Inflammatory macrophage (primary cell): ENCODE results near the gene RARA.
"Not testable (repeated sequence)": the region's sequence is repeated elsewhere in the genome, so short reads cannot be mapped to it uniquely, and the experiment has no call there.

Experiments used
- DNase-seq, 2 donors: peaks; one replicate each; pipeline ENCODE4 v3.0.0-alpha.2; 2020 to 2022

The RARA gene

DNA sequence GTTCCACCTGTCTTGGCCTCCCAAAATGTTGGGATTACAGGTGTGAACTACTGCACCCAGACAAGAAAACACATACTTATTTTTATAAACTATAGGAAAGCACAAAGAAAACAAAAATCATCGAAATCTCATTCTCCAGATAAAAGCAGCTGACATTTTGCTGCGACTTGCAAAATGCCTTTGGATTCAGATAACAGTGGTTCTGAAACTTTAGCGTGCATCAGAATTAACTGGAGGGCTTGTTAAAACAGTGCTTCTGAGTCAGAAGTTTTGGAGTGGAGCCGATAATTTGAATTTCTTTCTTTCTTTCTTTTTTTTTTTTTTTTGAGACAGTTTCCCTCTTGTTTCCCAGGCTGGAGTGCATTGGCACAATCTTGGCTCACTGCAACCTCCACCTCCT is 73.3 kb downstream of the RARA start:
- DNase-seq, result no peak

- not testable (repeated sequence) for DNase-seq
These were observed 77.6 kb downstream of the RARA start for GRCh38 chr17:40386555-40386954.

GRCh38 chr17:40399185-40399584 is 90.2 kb downstream of the RARA start:
- peak; percentile 26 to 59 for DNase-seq

- DNase-seq, result no peak
These were observed 93.7 kb downstream of the RARA start for GRCh38 chr17:40402668-40403067.

GRCh38 chr17:40404003-40404402 is 95.0 kb downstream of the RARA start:
- DNase-seq, result no peak
